HG03139 (cell line): Measurements from ENCODE around the gene ATG12.
A peak's percentile ranks its signal among the peaks of the same experiment; 100 is the strongest.
"Not testable (repeated sequence)": the region's sequence is repeated elsewhere in the genome, so short reads cannot be mapped to it uniquely, and the experiment has no call there.

Experiments used
- ATAC-seq: cut with Tn5 transposase; IDR thresholded peaks from one replicate; pipeline ENCODE4 v1.9.1; 2021; ENCODE audit not compliant: unreplicated experiment

The ATG12 gene

GRCh38 chr5:115843444-115844130 is 2.2 kb upstream of the ATG12 start:
- no peak for ATAC-seq

GRCh38 chr5:115842952-115843351 is 1.6 kb upstream of the ATG12 start:
- no peak for ATAC-seq

GRCh38 chr5:115842089-115842935 is 947 bp upstream of the ATG12 start:
- peak; percentile 32 for ATAC-seq

GRCh38 chr5:115840873-115841272 is 492 bp downstream of the ATG12 start:
- no peak for ATAC-seq

GRCh38 chr5:115838885-115839518 is 2.4 kb downstream of the ATG12 start:
- ATAC-seq, result no peak

- no peak for ATAC-seq
These were observed 5.9 kb downstream of the ATG12 start for GRCh38 chr5:115835481-115835880.

GRCh38 chr5:115831163-115831768 is 10.1 kb downstream of the ATG12 start:
- ATAC-seq, result peak; percentile 74

GRCh38 chr5:115829913-115830312 is 11.5 kb downstream of the ATG12 start:
- no peak for ATAC-seq

- no peak for ATAC-seq
These were observed 15.4 kb downstream of the ATG12 start for GRCh38 chr5:115825948-115826347.

- not testable (repeated sequence) for ATAC-seq
These were observed 16.4 kb downstream of the ATG12 start for GRCh38 chr5:115824983-115825382.

GRCh38 chr5:115820846-115821245 is 20.5 kb downstream of the ATG12 start:
- ATAC-seq, result no peak

GRCh38 chr5:115818821-115819220 is 22.5 kb downstream of the ATG12 start:
- no peak for ATAC-seq

- no peak for ATAC-seq
These were observed 24.0 kb downstream of the ATG12 start for GRCh38 chr5:115817386-115817785.

GRCh38 chr5:115816226-115817081 is 24.9 kb downstream of the ATG12 start, which contains the start of gene CDO1:
Gene CDO1, minus strand, starts transcription at chr5:115816659. Its CDS starts 262 bp downstream, at chr5:115816397.
- peak; percentile 52 for ATAC-seq

- ATAC-seq, result peak; percentile 7
These were observed 25.6 kb downstream of the ATG12 start for GRCh38 chr5:115815693-115816225.

GRCh38 chr5:115815006-115815692 is 26.2 kb downstream of the ATG12 start:
- ATAC-seq, result no peak

GRCh38 chr5:115813719-115814118 is 27.6 kb downstream of the ATG12 start:
- ATAC-seq, result no peak

GRCh38 chr5:115812372-115812771 is 29.0 kb downstream of the ATG12 start:
- ATAC-seq, result no peak

GRCh38 chr5:115811406-115811805 is 30.0 kb downstream of the ATG12 start:
- ATAC-seq, result no peak
